Astrocyte of the cerebellum (primary cell): ENCODE data around the gene NEUROD4.

Experiments
- DNase-seq: peaks from one replicate; pipeline ENCODE4 v3.0.0-alpha.2; 2011; ENCODE audit warnings: low read depth
- H3K4me3 ChIP-seq: 2 replicates; pipeline ENCODE4 v1.5.1; 2011; ENCODE audit warnings: mild to moderate bottlenecking, low read depth, low read length, moderate library complexity
- in situ Hi-C: cut with HindIII; loops from 2 replicates; pipeline ENCODE4 v1.10.0; 2017; ENCODE audit warnings: low sequenced_read_pairs
- TF ChIP-seq, protein P1 (sequence below): IDR thresholded peaks from 2 replicates; pipeline ENCODE4 v1.5.1; 2012; ENCODE audit warnings: low read length, low read depth, moderate library complexity, mild to moderate bottlenecking; ENCODE audit errors: missing control alignments

NEUROD4 gene

DNA sequence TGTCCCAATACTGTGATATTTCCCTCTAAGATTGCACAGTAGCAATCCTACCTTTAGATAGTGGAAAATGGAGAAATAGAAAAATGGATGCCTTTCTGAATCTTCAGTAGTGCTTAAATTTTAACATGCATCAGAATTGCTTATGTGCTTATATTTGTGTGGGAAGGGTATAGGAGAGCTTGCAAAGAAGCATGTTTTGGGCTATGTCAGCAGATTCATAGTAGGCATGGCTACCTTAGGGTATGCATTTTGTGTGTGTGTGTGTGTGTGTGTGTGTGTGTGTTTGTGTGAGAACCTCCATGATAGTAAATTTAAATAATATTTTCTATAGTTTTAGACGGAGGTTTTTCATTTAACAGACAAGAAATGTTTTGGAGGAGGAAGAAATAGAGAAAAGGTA, 38.3 kb downstream of the NEUROD4 start:
- TF ChIP-seq, protein P1, sequence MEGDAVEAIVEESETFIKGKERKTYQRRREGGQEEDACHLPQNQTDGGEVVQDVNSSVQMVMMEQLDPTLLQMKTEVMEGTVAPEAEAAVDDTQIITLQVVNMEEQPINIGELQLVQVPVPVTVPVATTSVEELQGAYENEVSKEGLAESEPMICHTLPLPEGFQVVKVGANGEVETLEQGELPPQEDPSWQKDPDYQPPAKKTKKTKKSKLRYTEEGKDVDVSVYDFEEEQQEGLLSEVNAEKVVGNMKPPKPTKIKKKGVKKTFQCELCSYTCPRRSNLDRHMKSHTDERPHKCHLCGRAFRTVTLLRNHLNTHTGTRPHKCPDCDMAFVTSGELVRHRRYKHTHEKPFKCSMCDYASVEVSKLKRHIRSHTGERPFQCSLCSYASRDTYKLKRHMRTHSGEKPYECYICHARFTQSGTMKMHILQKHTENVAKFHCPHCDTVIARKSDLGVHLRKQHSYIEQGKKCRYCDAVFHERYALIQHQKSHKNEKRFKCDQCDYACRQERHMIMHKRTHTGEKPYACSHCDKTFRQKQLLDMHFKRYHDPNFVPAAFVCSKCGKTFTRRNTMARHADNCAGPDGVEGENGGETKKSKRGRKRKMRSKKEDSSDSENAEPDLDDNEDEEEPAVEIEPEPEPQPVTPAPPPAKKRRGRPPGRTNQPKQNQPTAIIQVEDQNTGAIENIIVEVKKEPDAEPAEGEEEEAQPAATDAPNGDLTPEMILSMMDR, result no peak
- H3K4me3 ChIP-seq, result no peak overlapping the region
- in situ Hi-C loops, result no loop called here
- no peak for DNase-seq

DNA sequence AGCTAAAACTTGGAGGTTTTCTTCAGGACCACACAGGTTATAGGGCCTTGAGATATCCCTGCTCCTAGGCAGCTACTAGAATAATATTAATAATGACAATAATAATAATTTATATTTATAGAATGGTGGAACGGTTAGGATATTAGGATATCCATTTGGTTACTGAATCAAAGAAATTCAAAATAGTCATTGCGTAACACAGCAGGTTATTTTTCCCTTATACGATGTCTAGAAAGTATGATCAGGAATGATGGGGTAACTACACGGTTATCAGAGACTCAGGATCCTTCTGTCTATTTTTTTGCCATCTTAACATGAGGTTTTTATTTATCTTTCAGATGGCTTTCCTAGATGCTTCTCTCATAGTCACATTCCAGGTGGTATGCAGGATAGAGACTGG, 39.0 kb downstream of the NEUROD4 start:
- DNase-seq, result no peak
- in situ Hi-C loops, result no loop called here
- TF ChIP-seq, protein P1, result no peak
- no peak overlapping the region for H3K4me3 ChIP-seq

DNA sequence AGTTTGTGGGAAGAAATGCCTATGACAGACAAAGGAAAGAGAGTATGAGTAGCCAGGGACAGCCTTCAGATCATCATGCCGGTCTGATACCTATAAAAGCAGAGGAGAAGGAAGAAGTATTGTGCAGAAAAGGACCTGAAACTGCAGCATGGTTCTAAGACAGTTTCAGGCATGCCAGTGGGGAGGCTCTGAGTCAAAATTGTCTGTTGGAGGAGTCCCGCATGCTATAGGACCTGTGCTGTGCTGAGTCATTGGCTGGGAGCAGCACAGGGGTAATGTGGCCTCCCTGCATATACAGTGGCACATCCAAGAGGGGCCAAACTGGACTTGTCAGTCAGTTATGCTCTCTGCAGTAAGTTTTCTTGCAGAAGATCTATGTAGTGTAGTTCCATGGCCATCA, 40.7 kb downstream of the NEUROD4 start:
- no peak for DNase-seq
- in situ Hi-C loops, result no loop called here
- TF ChIP-seq, protein P1, result no peak
- H3K4me3 ChIP-seq, result no peak overlapping the region

DNA sequence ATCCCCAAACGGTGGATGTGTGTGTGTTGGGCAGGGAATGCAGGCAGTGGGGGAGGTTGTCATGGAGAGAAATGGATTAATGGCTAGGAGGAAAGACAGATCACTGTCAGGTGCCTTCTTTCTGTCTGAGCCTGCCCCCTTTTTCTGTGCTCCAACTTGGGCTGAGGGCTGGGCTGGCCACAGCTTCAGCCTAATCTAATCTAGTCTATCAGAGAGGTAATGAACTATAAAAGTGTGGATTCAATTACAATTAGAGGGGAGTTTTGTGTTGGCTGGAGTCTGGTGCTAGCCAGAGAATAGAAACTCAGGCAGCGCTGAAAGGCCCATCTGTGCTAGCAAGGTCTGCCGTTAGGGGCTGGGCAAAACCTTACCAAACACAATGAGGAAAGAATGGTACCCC, 41.2 kb downstream of the NEUROD4 start:
- TF ChIP-seq, protein P1, result no peak
- in situ Hi-C loops, result no loop called here
- no peak for DNase-seq
- H3K4me3 ChIP-seq, result no peak overlapping the region

DNA sequence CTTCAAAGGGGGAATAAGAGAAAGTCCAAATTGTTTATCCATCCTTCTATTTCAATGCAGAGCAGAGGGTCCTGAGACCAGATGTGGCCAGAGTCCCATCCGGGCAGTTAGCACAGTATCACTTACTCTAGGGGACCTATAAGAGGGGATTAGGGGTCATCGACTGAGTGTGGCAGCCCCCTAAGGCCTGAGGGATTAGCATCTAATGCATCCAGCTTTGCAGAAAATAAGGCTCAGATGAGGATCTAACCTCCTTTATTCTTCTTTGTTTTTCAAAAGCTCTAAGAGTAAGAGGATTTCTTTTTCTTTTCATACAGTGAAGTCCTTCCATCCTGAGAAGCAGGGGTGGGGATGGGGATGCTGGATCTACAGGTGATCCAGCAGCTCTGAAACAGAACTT, 43.5 kb downstream of the NEUROD4 start:
- DNase-seq, result no peak
- TF ChIP-seq, protein P1, result no peak
- H3K4me3 ChIP-seq, result no peak overlapping the region
- in situ Hi-C loops, result no loop called here

DNA sequence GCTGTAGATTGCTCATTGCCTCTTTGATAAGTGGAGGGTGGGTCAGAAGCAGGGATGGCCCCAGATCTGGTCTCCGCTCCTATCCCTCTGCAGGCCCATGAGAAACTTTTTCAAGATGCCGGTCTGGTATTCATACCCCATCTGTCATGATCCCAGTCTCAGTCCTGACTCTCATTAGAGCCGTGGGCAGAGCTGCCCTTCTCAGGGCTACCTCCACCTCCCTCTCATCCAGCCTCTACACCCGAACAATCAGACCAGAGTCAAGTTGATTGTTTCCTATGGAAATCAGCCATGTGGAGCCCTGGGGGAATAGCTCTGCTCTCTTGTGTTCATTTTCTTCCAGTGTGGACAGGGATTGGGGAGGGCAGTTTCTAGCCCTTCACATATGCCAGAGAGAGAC, 45.8 kb downstream of the NEUROD4 start:
- TF ChIP-seq, protein P1, result no peak
- no peak overlapping the region for H3K4me3 ChIP-seq
- no peak for DNase-seq
- in situ Hi-C loops, result no loop called here

DNA sequence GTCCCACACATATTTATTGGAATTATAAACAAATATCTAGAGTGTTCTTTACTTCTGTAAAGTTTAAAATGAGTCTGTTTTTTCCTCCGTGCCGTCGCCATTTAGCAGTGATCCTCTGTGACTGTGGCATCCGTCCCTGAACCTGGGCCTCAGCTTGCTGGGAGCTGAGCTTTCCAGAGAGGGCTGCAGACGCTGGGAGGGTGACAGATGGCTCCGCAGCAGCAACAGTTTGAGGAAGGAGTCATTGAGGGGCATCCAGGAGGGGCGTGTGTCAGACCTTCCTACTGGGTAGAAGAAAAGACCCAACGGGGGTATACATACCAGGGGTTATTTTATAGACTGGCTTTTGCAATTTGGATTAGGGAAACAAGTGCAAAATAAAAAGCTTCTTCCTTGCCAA, 47.9 kb downstream of the NEUROD4 start:
- in situ Hi-C loops, result no loop called here
- TF ChIP-seq, protein P1, result no peak
- no peak overlapping the region for H3K4me3 ChIP-seq
- DNase-seq, result no peak
